Endothelial cell of umbilical vein (primary cell): ENCODE measurements around the gene PDIA5.

Experiments used
- EZH2 ChIP-seq: IDR thresholded peaks from 2 replicates; pipeline ENCODE4 v1.6.1; 2012; ENCODE audit warnings: borderline replicate concordance, low read depth, mild to moderate bottlenecking, moderate library complexity, low read length, inconsistent platforms; ENCODE audit not compliant: severe bottlenecking
- GATA2 ChIP-seq: IDR thresholded peaks from 2 replicates; pipeline ENCODE4 v1.7.0; 2011; ENCODE audit warnings: low read depth, mild to moderate bottlenecking, moderate library complexity, mixed read lengths, low read length; ENCODE audit not compliant: insufficient read length, insufficient read depth
- JUN ChIP-seq: IDR thresholded peaks from 2 replicates; pipeline ENCODE4 v1.6.1; 2011; ENCODE audit warnings: borderline replicate concordance, low read depth; ENCODE audit not compliant: insufficient read length, insufficient read depth
- MYC ChIP-seq: IDR thresholded peaks from one replicate; pipeline ENCODE4 v1.6.1; 2011; ENCODE audit warnings: mild to moderate bottlenecking, low read depth, low read length
- POLR2A ChIP-seq: IDR thresholded peaks from 2 replicates; pipeline ENCODE4 v1.6.1; 2012; ENCODE audit warnings: low read depth, mild to moderate bottlenecking, control low read depth, low read length
- POLR2AphosphoS5 ChIP-seq: IDR thresholded peaks from 2 replicates; pipeline ENCODE4 v1.6.1; 2012; ENCODE audit warnings: low read depth, mild to moderate bottlenecking, control low read depth, low read length, moderate library complexity; ENCODE audit not compliant: insufficient read depth
- TF ChIP-seq, protein P1 (sequence below): IDR thresholded peaks from 2 replicates; pipeline ENCODE4 v1.6.1; 2011; ENCODE audit not compliant: insufficient read depth, insufficient read length
- TF ChIP-seq, protein P2 (sequence below), 2 donors: IDR thresholded peaks; 1 replicate in 1 of 2; 2 replicates in 1 of 2; pipeline ENCODE4 v1.5.1; 2011; ENCODE audit warnings: low read length in 2 of 2, mild to moderate bottlenecking in 2 of 2, moderate library complexity in 2 of 2, control low read depth in 1 of 2, inconsistent platforms in 1 of 2, low read depth in 1 of 2; ENCODE audit not compliant: insufficient read depth in 1 of 2; ENCODE audit errors: extremely low read depth in 1 of 2

GRCh38 chr3:123157209-123157597 lies 90.4 kb downstream of the PDIA5 start:
- TF ChIP-seq, protein P1, sequence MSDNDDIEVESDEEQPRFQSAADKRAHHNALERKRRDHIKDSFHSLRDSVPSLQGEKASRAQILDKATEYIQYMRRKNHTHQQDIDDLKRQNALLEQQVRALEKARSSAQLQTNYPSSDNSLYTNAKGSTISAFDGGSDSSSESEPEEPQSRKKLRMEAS: no peak
- TF ChIP-seq, protein P2, sequence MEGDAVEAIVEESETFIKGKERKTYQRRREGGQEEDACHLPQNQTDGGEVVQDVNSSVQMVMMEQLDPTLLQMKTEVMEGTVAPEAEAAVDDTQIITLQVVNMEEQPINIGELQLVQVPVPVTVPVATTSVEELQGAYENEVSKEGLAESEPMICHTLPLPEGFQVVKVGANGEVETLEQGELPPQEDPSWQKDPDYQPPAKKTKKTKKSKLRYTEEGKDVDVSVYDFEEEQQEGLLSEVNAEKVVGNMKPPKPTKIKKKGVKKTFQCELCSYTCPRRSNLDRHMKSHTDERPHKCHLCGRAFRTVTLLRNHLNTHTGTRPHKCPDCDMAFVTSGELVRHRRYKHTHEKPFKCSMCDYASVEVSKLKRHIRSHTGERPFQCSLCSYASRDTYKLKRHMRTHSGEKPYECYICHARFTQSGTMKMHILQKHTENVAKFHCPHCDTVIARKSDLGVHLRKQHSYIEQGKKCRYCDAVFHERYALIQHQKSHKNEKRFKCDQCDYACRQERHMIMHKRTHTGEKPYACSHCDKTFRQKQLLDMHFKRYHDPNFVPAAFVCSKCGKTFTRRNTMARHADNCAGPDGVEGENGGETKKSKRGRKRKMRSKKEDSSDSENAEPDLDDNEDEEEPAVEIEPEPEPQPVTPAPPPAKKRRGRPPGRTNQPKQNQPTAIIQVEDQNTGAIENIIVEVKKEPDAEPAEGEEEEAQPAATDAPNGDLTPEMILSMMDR (IDR thresholded peaks at IDR 0.05; ENCODE audit: extremely low read depth in 1 of 2, insufficient read depth in 1 of 2, low read depth in 1 of 2, low read length in 2 of 2): no peak
- TF ChIP-seq POLR2A (no peak), JUN (no peak), EZH2 (no peak), GATA2 (no peak), MYC (no peak), POLR2AphosphoS5 (no peak)
